G401.6 (cell line): ENCODE data around the gene SIL1.

Source experiments
- FAIRE-seq: peaks from 2 replicates; lab custom pipeline; 2012; peaks lifted over from hg19 to GRCh38; lab: Jason Lieb, UNC

SIL1 gene

DNA sequence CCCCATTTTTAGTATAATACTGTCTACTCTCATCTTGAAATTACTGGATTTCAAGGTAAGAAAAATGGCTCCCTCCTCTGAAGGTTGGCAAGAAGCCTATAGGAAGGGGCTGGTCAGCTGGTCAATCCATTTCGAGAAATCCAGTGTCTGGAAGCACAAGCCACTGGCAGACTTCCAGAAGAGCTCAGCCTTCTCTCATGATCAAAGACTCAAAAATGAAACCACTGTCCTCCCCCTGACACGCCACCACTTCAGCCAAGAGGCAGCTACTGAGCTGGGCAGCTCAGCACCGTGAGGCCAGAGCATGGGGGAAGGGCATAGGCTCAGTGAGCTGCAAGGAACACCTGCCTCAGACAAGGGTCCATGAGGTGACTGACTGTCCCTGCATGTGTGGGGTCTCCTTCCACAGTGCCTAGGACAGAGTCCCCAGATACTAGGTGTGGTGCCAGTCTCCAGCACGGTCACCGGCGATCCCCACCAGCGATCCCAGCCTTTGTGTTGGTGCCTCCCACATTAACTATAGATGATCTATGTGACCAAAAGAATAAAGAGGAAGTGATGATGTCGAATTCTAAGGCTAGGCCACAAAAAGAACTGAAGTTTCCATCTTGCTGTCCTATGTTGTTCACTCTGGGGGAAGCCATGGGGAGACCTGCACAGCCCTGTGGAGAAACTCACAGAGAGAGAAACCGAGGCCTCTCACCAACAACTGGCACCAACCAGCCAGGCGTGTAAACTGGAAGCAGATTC lies 222.9 kb downstream of the SIL1 start:
- FAIRE-seq: no peak

DNA sequence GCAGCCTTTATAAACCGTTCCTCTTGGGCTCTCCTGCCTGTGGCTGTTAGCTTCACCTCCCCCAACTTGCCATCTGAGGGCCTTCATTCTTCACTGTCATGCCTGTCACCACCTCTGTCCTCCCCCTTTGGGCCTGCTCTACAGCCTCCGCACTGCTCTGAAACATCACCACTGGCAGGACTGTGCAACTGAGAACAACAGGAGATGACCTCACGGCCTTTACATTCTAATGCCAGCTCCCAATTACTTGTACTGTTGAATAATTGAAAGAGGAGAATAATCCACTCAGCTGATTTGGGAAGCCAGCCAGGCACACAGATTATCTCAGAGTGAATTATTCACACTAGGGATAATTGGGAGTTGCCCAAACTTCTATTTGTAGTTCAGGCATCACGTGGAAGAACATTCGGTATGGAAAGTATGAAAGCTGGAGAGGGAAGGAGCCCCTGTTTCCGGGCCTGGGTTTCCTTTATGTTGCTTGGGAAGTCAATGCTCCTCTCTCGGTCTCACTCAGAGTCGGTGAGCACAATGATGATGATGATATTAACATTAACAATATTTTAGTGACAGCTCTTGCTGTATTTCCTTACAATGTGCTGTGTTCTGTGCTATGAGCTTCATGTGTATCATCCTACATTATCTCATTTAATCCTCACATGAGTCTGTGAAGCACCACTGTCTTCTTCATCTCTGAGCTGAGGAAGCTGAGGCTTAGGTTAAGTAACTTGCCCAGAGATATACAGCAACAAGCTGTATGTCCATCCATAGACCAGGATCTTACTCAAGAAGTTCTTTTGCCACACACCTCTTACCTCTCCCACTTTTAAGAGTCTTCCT lies 223.7 kb downstream of the SIL1 start:
- no peak for FAIRE-seq

DNA sequence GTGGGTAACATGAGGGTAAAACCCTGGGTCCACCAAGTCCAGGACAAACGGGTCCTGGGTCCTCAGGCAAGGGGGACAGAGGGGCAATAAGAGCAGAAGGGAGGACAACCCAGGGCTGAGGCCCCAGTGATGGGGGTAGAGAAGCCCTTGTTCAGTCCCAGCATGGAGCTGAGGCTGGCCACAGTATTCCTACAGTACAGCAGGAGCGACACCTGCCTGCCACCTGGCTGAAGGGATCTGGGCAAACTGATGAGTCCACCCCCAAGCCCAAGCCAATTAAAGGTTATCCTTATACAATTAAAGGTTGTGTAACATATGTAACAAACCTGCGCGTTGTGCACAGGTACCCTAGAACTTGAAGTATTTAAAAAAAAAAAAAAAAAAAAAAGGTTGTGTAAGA lies 225.3 kb downstream of the SIL1 start:
- no peak for FAIRE-seq

GRCh38 chr5:138972230-138972629 lies 225.9 kb downstream of the SIL1 start:
- no peak for FAIRE-seq

- FAIRE-seq: no peak
These were observed 228.7 kb downstream of the SIL1 start for GRCh38 chr5:138969323-138970002.

DNA sequence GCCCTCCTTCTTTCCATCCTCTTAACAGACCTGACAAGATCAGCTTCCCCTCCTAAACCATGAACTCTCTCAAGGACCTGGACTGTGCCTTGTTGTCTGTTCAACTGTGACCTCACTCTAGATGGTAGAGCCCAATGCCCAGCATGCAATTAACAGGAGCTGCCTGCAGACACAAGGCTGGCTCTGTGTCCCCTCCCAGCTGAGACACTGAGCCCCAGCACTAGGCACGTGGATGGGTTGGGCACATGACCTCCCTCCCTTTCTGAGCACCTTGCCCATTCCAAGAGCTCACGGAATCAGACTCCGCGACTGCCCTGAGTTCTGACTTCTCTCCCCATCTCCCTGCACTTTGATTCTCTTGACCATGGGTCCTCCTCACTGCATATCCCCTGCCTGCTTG lies 229.6 kb downstream of the SIL1 start:
- FAIRE-seq: no peak

DNA sequence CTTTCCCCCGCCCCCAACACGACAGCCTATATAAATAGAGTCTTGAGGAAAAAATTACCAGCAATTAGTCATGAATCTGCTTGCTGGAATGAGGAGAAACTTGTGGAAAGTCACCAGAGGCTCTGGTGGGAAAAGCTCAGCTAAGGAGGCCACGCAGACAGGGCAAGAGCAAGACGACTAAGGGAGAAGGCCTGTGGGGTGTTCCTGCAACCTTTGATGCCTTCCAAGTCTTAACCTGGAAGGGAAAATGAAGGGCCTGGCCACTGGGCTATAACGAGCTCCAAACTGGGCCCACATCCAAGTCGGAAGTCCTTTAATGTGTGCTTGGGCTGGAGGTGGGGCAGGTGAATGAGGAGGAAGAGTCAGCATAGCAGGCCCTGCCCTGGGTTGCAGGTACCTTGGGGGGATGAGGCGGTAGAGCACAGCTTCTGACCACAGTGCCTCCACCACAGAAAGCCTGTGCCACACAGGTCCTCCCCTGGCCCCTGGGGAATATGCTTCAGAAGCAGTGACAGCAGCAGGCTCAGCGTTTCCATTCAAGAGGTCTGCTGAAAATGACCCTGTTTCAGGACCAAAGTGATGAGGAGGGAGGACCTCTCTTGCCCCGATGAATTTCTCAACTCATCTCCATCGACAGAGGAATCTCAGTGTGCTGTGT lies 230.2 kb downstream of the SIL1 start:
- no peak for FAIRE-seq

DNA sequence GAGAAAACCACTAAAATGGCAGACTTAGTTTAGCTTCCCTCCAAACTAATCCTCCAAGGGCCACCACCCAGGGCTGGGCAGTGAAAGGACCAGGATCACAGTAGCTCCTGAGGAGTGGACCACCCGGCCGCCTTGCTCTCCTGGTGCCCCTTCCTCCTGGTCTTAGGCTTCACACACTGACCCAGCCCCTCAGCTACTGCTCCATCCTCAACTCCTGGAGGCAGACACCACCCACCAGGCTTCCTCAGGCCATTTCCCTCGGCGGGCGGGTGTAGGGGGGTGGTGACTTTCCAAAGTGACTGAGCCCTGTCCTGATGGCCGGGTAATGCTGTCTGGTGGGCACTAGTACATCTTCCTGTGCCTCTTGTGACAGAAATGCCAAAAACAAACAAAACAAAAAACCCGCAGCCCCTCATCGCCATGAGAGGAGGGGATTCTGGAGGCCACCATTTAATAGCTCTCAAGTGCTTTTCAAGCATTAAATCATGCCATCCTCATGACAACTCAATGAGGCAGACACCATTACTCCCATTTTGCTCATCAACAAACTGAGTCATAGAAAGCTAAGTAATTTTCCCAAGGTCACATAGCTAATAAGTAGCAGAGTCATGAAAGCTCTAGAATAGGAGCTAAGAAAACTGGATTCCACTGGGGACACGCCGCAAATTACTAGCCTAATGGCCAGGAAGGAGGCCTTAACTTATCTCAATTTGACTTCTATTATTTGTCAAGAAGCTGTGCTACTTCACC lies 231.8 kb downstream of the SIL1 start:
- no peak for FAIRE-seq

DNA sequence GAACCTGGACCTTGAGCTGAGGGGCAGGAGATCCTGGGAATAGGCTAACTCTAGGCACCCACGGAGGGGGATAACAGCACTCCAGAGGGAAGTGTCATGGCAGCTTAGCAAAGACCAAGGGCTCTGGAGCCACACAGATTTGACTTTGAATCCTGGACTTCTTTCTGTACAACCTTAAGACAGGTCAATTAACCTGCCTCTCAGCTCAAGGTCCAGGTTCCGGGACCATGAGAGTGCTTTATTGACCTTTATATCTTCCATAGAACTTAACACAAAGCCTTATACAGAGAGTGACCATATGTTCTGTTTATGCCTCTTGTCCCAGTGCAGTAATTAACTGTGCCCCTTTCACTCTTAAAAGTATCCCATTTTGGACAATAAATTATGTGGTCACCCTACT lies 232.5 kb downstream of the SIL1 start:
- no peak for FAIRE-seq

GRCh38 chr5:138964647-138965201 lies 233.4 kb downstream of the SIL1 start:
- no peak for FAIRE-seq

DNA sequence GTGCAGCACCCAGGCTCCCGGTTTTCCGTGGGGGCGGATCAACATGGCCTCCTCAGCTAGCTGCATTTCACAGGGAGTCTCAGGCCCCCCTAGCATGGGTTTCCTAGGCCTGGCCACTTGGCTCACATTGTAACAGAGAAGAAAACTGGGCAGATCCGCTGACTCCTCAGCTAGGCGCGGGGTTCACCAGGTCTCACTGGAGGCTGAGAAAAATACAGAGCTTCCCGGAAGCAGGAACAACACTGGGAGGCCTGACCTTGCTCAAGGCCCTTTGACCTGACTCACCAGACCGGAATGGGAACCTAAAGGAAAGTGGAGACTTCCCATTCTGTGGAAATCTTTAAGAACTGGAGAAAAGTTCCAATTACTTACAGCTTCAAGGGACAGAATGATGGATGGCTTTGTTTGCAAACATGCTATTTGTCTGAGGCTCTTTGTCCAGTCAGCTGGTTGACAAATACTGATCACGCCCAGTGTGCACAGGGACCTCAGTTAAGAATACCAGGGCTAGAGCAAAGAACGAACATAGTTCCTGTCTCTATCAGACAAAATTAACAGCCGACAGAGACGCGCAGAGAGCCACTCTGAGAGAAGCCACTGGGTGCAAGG lies 234.3 kb downstream of the SIL1 start:
- no peak for FAIRE-seq

- no peak for FAIRE-seq
These were observed 235.4 kb downstream of the SIL1 start for GRCh38 chr5:138962614-138963370.

DNA sequence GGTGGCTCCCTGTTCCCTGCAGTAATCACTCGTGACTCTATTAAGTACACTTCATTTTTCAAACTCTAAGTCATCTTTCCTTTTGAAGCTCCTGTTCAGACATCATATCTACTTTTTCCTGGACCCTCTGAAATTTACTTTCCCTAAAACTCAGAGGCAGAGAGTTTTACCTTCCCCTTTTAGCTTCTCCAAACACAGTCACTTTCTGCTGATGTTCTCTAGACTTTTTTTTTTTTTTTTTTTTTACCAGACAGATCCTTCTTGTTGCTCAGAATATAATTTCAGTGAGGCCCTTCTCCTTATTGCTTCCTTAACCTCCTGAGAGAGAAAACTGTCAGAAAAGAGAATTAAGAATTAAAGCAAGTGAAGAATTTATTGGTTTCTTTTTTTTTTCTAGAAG lies 236.4 kb downstream of the SIL1 start:
- no peak for FAIRE-seq

- no peak for FAIRE-seq
These were observed 236.9 kb downstream of the SIL1 start for GRCh38 chr5:138961221-138961620.

GRCh38 chr5:138960145-138960692 lies 237.9 kb downstream of the SIL1 start:
- no peak for FAIRE-seq

DNA sequence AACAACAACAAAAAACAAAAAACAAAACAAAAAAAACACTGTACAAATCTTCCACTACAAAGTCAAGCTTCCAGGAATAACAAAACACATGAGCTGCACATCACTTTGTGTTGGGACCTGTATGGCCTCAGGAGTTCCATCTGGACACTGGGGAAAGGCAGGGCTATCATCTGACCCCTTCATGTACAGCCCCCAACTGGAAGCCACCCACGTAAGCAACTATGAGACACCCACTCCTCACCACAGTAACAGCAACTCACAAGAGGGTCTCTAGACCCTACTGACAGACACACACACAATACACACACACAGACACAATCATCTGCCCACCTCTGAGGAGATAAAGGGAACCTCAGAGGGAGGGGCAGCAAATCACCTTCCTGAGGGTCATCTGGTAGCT lies 241.4 kb downstream of the SIL1 start:
- no peak for FAIRE-seq

DNA sequence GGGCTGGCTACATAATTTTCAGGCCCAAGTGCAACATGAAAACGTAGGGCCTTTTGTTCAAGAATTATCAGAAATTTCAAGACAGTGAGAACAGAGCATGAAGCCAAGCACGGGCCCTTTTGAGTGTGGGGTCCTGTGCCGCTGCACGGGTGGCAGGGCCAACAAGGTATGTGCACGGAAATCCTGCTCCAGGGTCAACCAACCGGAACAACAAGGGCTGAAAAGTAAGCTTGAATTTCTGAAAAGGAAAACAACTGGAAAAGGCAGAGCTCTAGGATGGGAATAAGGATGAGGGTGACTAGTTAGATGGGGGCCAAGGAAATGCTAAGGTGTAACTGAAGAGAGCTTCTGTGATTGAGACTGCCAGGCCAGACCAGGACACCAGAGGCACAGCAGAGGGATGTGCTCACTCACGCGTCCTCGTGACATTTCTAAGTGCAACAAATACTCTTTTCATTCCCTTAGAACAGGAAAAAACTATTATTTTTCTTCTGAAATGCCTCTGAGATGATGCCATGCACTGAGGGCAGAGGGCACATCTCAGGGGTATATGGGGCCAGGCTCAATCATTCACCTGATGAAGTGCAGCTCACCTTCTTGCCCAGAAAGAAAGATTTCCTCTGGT lies 242.4 kb downstream of the SIL1 start:
- FAIRE-seq: no peak

- FAIRE-seq: no peak
These were observed 243.0 kb downstream of the SIL1 start for GRCh38 chr5:138955013-138955660.
